GM21360 (cell line): ENCODE data around the gene N4BP2L1.

Source experiments
- ATAC-seq: cut with Tn5 transposase; IDR thresholded peaks from one replicate; pipeline ENCODE4 v1.9.1; 2021; ENCODE audit warnings: mild to moderate bottlenecking, moderate library complexity; ENCODE audit not compliant: unreplicated experiment

Gene N4BP2L1

DNA sequence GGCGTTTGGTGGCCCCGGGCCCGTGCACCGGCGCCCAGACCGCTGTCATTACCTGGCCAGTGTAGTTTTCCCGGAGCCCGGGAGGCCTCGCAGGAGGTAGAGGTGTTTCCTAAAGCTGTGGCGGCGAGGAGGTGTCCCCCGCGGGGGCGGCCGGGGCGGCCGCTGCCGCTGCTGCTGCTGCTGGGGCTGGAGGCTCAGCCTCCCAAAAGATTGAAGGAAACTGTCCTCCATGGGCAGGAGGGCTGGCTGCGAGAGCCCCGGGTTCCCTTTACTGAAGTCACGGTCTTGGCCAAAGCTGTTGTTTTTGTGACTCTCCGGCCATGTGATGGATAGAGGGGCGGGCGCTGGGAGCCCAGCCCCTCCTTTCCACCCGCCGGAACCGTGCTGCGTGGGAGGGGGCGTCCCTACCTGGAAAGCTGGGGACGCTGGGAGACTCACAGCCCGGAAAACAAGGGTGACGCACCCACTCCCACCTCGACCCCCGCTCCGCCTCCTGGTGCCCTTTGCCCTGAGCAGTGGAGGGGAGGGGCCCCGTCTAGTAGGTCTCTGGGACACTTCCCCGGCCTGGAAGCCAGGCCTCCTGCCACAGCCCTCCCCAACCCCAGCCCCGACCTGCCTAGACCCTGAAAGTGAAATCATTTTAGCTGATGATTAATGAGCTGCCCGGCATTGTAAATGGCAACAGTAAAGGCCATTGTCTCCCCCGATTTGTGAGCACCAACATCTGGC is at the start of gene N4BP2L1:
Gene N4BP2L1, minus strand, starts transcription at position 279 of the 729 bp plus-strand sequence. Its CDS starts 48 bp downstream, at position 231.
- peak; percentile 60 for ATAC-seq

DNA sequence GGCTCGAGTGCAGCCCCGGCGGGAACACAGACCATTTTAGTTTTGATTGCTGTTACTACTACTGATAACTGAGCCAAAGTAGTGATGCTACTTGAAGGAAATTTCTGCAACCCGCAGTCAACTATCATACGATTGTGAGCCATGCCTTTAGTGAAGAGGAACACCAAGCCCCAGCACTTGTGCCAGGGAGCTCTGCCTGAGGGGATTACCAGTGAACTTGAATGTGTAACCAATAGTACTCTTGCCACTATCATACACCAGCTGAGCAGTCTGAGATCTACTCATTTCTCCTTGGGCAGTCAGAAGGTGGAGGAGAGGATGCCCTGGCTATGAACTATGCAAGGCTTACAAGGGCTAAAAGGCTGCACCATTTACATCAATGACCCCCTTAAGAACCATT is 49.0 kb upstream of the N4BP2L1 start:
- no peak for ATAC-seq

DNA sequence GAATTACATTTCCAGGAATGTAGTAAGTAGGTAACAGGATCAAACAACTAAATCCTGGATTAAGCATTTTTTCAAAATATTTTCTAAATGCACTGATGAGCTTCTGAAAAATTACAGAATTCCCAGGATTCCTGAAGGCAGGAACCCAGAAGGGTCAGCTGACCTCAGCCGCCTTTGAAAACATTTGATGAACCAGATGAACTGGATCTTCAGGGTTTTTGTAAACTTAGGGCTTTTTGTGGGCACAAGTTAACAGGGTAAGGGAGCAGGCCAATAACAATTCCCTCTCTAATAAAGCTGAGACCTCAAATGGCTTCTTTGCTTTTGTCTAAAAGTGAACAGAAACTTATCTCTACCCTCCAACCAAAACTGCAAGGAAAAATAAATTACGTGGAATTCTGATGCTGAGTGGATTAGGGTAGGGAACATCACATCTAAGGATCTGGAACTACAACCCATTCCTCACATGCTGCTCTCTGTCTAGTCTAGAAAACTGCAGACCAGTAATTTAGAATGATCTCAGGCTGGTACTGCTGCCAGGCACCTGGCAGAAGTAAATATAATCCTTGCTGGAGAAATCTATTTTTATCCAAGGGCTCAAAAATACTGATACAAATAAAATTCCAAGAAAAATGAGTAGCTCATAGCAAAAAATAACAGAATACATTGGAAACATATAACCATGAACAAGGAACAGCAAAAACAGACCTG is 48.2 kb upstream of the N4BP2L1 start:
- no peak for ATAC-seq

DNA sequence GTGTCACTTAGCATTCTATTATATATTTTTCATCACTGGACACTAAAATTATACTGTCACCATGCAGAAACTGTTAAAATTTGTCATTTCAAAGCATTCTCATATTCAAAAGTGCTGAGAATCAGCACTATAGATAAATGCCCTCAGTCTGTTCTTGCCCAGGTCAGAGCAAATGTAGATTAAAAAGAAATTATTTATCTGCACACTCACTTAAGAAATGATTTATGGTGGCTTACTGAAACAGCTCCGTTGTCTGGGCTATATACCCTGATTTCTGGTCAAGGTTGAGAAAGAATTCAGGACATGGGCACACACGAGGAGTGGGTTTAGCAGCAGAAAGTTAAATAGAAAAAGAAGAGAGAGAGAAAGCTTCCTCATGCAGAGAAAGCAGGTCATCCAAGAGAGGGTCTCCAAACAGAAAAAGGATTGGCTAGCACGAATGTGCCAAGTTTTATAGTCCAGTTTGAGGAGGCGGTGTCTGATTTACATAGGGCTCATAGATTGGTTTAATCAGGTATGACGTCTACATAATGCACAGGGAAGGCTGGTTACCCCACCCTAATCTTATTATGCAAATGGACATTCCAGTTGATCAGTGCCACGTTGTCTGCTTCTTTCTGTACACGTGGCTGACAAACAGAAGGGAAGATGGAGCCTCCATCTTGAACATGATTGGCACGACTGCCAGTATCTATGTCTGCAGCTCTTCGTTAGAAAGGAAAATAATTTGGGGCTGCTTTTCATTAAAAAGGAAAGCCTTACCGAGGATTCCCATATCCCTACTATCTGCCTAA is 47.3 kb upstream of the N4BP2L1 start:
- ATAC-seq = no peak

DNA sequence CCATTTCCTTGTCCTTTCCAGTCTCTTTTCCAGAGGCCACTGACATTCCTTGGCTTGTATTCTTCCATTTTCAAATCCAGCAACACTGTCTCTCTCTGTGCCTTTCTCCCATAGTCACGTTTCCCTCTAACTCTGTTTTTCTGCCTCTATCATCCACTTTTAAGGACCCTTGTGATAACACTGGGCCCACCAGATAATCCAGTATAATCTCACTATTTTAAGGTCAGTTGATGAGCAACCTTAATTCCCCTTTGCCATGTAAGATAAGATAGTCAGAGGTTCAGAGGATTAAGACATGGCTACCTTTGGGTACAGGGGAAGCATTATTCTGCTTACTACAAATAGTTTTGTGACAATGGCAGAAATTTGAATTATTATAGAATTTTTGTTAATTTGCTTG is 45.7 kb upstream of the N4BP2L1 start:
- no peak for ATAC-seq

GRCh38 chr13:32472194-32472621 is 44.3 kb upstream of the N4BP2L1 start:
- ATAC-seq = peak; percentile 70

DNA sequence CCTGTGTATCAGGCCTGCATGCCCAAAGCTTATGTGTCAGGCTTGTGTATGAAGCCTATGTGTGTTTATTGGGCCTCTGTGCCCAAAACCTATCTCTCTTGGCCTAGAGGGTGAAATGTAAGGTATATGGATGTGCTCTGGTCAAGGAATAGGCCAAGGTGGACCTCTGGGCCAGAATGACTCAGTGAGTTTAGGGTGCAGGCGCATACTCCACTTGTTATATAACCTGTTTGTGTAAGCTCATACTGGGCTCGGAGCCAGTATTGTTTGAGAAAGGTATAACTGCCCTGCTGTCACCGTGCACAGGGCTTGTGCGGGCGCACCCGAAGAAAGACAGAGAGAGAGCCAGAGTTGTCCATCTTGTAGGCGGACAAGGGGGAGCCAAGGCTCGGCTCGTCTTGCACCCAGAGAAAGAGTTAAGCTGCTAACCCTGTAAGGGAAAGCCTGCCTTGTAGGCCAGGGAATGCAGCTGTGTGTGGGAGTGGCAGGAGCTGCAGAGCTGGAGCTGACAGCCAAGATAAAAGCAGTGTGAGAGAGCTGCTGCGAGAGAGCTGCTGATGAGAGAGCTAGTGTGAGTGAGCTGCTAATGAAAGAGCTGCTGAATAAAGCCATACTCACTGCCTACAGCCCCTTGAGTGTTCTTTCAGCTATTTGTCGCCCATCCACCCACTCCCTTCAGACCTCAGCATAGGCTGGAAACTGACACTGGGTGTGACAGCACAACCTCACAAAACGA is 43.4 kb upstream of the N4BP2L1 start:
- ATAC-seq = no peak

DNA sequence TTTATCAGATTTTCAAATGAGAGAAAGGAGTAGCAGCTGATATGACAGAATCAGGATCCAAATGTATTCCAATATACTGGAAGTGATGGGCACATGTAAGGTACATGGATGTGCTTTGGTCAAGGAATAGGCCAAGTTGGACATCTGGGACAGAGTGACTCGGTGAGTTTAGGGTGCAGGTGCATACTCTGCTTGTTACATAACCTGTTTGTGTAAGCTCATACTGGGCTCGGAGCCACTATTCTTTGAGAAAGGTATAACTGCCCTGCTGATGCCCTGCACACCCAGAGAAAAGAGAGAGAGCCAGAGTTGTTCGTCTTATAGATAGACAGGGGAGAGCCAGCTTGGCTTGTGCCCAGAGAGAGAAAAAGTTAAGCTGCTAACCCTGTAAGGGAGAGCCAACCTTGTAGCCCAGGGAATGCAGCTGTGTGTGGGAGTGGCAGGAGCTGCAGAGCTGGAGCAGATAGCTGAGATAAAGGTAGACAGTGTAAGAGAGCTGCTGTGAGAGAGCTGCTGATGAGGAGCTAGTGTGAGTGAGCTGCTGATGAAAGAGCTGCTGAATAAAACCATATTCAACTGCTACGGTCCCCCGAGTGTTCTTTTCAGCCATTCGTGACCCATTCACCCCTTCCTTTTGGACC is 40.7 kb upstream of the N4BP2L1 start:
- no peak for ATAC-seq

DNA sequence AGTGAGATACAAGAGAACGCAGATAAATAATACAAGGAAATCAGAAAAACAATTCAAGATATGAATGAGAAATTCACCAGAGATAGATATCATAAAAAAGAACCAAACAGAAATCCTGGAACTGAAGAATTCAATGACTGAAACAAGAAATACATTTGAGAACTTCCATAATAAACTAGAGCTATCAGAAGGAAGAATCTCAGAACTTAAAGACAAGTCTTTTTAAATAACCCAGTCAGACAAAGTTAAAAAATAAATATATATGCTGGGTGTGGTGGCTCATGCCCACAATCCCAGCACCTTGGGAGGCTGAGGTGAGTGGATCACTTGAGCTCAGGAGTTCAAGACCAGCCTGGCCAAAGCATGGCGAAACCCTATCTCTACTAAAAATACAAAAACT is 28.7 kb upstream of the N4BP2L1 start:
- ATAC-seq = no peak

DNA sequence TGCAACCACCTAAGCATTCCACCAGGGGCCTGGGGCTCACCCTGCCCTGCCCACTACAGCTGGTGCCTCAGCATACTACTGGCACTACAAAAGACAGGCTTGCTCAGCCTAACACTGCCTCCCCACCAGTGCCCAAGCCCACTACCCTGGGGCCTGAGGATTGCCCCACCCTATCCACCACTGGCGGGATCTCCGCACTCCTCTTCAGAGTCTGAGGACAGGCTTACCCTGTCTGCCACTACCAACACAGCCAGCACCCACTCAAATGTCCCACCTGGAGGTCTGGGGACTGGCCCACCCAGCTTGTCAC is 27.6 kb upstream of the N4BP2L1 start:
- ATAC-seq = no peak

DNA sequence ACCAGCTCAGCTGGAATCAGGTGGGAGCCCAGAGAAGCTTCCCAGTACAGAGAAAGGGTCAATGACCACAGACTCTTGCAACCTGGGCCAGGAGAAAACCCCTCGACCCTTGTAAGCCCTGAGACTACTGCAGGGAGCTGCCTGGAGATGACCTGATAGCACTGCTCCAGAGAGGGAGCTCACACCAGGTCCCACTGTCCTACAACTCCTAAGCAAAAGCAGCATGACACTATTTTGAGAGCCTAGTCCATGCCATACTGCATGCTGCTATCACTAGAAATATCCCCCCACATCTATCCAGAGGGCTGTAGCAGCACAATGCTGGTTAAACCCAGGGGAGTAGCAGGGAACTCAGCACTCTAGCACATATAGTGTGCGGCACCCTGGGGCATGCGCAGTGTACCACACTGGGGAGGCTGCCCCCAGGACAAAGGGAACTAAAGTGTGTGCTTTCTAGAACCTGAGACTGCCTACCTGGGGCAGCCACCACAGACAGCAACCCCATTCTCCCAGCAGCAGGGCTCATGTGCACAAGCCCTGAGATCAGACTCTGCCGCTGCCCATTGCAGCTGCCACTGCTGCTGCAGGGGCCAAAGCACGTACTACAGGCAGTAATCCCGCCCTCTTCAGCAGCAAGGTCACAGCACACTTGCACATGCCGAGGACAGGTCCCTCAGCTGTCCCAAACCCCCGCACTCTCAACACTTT is 27.1 kb upstream of the N4BP2L1 start:
- ATAC-seq = no peak

GRCh38 chr13:32453981-32454380 is 26.1 kb upstream of the N4BP2L1 start:
- ATAC-seq = no peak

DNA sequence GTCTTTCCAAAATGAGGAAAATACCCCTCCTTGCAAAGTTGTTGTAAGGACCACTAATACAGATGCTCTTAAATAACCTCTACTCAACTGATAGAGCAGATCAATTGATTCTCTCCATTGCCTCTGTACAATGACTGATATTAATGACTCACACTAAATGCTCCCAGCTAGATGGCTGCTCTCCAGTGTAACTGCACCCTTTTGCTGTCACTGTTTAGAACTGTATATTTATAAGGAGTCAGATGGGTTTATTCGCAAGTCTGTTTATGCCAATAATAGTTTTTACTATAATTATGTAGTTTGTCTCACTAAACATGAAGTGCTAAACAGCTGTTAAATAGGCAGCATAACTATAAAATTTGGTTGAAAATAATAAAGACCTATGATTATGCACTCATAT is 21.0 kb upstream of the N4BP2L1 start:
- no peak for ATAC-seq

GRCh38 chr13:32447894-32448623 is 20.1 kb upstream of the N4BP2L1 start:
- ATAC-seq = no peak

DNA sequence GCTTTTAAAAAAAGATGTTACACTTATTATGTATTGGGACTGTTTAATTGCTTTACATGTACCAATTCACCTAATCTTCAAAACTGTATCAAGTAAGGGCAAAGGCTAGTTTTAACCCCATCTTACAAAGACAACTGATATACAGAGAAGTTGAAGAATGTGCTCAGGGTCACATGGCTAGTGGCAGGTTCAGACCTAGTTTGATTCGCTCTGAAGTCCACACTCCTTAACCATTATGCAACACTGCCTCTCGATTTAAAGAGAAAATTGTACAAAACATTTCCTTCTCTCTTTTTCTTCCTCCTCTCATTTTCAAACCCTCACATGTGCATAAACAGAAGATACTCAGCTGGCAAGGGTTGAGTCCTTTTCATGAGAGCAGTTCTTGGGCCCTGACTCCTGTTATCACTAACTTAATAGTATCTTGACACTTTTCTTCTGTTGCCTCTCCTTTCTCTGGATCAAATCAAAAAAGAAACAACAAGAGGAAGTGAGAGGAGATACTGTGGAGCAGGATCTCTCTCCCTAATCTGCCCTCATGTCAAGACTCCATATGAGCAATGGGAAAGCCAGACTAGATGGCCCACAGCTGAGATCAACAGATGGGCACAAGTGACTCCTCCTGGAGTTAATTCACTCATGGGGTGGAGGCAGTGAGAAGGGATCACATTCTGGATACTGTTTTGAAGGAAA is 19.0 kb upstream of the N4BP2L1 start:
- no peak for ATAC-seq

- ATAC-seq = no peak
Observed at GRCh38 chr13:32446220-32446619, 18.3 kb upstream of the N4BP2L1 start.

DNA sequence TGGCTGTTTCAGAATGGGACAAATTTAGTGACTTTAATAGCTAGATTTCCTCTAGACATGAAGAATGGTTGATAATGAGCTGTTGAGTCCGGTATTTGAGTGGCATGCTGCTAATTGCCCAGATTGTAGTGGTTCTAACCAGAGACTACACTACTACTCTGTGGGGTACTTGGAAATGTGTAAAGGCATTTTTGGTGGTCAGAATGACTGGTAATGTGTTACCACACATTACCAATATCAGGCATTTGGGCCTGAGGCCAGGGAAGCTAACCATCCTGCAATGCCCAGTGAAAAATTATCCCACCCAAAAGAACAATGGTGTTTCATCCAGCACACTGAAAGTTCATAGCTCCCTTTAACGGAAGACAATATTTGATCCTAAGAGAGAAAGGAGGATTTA is 17.5 kb upstream of the N4BP2L1 start:
- ATAC-seq = no peak

DNA sequence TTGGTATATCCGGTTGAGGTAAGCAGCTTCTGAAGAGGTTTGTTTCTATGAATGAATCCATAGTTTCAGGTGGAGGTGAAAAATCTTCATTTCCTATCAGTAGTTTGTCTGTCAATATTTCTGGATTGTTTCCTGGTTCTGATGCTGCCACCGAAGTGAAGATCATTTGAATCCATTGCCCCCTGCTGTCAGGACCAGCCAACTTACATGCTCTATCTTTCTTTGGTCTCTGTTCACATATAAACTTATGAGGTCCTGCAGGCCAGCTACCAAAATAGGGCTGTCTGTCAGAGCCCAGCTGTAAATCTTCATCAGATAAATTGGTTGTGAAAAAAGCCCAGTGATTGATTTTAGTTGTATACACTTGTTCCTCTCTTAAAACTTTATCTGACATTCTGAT is 15.2 kb upstream of the N4BP2L1 start:
- ATAC-seq = peak; percentile 59

GRCh38 chr13:32438871-32439270 is 10.9 kb upstream of the N4BP2L1 start:
- no peak for ATAC-seq
